ENCODE results near the gene OR10G2.
"Not testable (repeated sequence)": the region's sequence is repeated elsewhere in the genome, so short reads cannot be mapped to it uniquely, and the experiment has no call there.

The OR10G2 gene, protein sequence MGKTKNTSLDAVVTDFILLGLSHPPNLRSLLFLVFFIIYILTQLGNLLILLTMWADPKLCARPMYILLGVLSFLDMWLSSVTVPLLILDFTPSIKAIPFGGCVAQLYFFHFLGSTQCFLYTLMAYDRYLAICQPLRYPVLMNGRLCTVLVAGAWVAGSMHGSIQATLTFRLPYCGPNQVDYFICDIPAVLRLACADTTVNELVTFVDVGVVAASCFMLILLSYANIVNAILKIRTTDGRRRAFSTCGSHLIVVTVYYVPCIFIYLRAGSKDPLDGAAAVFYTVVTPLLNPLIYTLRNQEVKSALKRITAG

DNA sequence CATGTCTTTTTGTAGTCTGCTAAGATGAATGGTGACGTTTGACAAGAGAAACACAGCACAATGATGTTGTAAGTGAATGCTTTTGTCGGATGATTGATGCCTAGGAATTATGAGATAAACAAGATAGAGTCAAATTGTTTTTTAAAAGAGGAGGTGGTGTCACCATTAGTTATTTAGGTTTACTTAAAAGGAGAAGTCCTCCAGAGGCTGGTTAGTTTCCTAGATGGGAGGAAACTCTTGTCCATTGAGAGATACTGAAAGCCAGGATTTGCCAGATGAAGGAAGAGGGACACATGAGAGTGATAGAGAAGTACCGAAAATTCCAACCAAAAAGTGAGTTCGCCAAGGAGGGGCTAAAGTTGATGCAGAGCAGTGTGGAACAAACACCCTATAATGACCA is at the start of gene OR10G2:
Gene OR10G2, minus strand, starts transcription at position 101 of the 400 bp plus-strand sequence. Its CDS starts 98 bp downstream, at position 3.
- H3K27ac ChIP-seq = no peak within 1 kb of the TSS
- no peak for DNase-seq (ENCODE audit: low read depth, low spot score)

DNA sequence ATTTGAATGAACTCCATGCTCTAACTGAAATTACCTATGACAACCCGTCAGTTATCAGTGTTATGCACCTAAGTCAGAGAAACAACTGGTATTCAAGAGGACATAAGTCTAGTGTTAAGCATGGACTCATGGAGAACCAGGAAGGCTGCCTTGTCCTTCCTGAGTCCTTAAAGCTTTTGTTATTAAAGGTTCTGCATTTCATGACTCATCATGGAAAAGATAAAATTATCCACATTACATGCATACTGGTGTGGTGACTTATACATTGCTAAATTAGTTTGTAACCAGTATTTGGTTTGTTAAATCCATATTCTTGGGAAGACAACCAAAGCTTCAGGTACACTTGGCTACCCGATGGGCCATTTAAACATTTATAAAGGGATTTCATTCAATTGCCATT is 45.3 kb upstream of the OR10G2 start:
- no peak overlapping the region for H3K27ac ChIP-seq
- no peak for DNase-seq (ENCODE audit: low read depth, low spot score)

DNA sequence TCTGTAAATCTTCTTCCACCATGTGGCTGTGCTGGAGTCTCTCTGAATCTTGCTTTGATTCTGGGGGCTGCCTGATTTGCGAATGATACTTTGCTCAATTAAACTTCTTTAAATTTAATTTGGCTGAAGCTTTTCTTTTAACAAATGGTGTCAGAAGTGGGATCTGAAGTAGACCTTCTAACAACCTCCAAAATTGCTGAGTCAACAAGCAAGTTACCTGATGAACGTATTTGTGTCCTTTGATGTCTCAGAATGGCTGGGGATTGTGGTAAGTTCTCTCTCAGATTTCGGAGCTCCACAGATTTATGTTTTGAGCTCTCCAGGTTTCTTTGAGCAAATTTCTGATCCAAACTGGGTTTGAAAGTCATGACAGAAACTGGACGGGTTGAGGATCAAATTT is 40.8 kb upstream of the OR10G2 start:
- no peak for DNase-seq (ENCODE audit: low read depth, low spot score)
- no peak overlapping the region for H3K27ac ChIP-seq

DNA sequence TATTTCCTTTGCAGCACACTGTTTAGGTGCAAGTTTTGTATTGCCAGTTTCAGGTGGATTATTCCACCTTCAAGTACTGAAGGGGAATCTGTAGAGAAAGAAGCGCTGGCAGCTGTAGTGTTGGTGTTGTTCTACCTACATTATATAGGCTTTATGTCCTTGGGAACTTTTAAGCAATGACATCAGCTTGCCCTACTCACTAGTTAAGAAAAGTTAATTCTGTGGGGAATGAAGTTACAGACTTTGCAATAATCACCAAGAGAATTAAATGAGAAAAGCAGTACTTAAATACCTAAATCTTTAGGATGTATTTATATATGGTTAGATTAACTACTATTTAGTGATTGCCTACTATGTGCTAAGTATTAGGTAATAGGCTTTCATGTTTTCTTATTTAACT is 39.0 kb upstream of the OR10G2 start, which contains the start of gene OR4E1:
Gene OR4E1, minus strand, starts transcription at position 101 of the 400 bp plus-strand sequence. CDS start 2,883 bp downstream, outside the sequence.
- no peak within 1 kb of the TSS for H3K27ac ChIP-seq
- no peak for DNase-seq (ENCODE audit: low read depth, low spot score)

DNA sequence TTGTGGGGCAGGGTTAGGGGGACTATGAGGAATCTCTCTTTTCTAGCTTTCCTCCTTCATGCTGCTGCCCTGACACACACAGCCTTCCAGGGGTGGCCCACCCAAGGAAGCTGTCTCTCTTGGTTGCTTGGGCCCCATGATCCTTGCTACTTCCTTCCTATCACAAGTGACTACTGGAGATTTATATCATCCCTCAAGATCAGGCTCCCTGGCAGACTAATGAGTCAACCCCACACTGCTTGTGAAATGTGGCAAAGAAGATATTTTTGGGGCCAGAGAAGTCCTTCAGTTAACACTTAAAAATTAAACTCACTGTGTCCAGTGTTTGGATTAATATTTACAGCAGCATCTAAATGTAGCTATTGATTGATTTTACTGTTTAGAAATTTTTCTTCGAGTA is 37.4 kb upstream of the OR10G2 start:
- no peak for DNase-seq (ENCODE audit: low read depth, low spot score)
- H3K27ac ChIP-seq = no peak overlapping the region

DNA sequence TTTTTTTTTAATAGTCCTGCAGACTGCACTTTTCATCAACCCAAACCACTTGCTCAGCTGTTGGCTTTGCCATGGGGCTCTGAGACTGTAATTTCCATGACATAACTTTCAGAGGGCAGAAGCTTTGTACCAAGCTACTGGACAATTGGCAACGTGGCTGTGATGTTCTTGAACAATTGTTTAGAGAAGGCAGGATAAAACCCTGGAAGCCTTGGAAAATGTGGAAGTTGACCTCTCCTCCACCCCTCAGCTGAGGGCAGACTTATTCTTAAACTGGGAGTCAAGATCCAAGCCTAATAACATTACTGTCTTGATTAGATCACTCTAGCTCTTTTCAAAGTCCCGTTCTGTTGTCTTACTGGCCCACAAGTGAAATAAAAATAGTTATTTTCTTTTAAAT is 36.6 kb upstream of the OR10G2 start:
- no peak for DNase-seq (ENCODE audit: low read depth, low spot score)
- no peak overlapping the region for H3K27ac ChIP-seq

DNA sequence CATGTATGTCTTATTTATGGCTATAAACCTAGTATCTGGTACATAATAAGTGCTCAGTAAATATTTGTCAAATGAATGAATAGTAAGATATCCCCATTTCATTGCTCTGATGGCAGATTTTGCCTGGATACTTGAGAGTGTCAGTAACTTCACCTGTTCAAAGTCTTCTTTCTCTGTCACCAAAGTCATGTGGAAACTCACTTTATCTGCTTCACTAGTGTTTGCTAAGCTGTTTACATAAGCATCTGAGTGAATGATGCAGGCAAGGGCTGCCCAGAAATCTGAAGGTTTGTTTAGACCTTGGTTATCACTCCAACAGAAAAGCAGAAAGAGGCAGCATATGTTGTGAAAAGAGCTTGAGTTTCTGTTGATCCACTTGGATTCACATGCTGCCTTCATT is 34.5 kb upstream of the OR10G2 start:
- DNase-seq (ENCODE audit: low read depth, low spot score) = no peak
- H3K27ac ChIP-seq = no peak overlapping the region

DNA sequence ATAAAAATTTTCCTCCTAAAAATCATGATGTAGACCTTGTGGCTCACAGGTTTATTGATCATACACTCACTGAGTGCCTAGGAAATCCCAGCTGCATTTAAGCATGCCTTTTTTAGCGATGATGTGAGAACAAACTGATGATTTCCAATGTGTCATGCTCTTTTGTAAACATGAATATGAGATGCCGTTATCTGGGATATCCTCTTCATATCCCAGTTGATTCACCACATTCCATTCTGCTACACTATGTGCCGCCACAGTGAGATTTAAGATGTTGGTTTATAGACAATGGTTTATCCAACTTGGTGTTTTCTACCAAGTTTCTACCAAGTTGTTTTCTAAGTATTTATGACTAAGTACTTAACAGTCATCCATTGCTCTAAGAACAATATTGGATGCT is 33.6 kb upstream of the OR10G2 start:
- H3K27ac ChIP-seq = no peak overlapping the region
- no peak for DNase-seq (ENCODE audit: low read depth, low spot score)

DNA sequence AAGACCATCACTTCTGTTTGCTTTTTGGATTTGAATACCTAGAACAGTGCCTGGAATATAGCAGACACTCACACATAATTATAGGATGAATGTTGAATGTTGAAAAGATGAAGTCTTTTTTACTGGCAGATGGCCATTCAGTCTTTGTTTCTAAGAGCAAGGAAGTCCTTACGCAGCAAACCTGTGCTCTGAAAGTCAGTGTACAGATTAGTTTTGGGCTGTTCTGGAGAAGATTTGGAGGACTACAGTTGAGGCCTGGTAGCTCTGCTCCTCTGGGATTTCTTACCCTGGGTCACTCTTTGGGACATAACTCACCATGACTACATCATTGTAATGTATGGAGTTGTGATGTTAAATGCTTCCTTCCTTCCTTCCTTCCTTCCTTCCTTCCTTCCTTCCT is 22.2 kb upstream of the OR10G2 start:
- no peak for DNase-seq (ENCODE audit: low read depth, low spot score)

DNA sequence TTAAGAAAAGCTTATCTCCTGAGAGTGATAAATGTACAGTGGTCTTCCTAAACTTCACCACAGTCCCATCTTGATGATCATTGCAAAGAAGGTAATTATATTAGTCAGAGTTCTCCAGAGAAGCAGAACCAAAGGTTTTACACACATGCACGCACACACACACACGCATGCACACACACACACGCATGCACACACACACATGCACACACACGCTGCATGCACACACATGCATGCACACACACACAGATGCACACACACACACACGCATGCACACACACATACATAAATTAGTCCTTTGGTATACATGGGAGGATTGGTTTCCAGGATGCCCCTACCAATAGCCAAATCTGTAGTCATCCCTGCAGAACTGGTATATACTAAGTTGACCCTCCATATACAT is 19.5 kb upstream of the OR10G2 start:
- H3K27ac ChIP-seq = no peak overlapping the region
- DNase-seq (ENCODE audit: low read depth, low spot score) = no peak

More for the DNA sequence above, 22.2 kb upstream of the OR10G2 start:
- H3K27ac ChIP-seq = no peak overlapping the region

DNA sequence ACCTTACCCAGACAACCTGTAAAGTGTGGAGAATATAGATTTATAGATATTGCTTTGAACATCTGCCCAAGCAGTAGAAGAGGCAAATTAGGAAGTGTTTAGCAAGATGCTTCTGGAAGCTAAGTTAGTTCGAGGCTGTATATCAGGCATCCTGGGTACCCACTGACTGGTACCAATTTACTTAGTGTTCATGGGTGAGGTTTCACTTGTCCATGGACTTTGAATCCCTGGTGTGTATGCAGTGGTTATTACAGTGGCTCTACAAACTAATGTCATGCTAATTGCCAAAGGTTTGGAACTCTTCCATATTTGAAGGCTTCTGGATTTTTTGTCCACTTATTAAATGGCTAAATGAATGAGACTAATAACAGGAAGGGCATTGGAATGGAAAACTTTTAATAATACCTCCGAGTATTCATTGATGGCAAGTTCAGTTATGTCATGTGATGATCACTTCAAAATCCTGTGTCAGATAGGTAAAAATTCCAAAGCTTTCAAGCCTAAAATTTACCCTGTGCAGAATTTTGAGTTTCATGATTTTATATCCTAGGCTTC is 18.7 kb upstream of the OR10G2 start, which contains the start of gene OR4E2:
Gene OR4E2, plus strand, starts transcription at position 505 of the 555 bp plus-strand sequence. CDS start 11,248 bp downstream, outside the sequence.
- no peak for DNase-seq (ENCODE audit: low read depth, low spot score)
- H3K27ac ChIP-seq = no peak within 1 kb of the TSS

DNA sequence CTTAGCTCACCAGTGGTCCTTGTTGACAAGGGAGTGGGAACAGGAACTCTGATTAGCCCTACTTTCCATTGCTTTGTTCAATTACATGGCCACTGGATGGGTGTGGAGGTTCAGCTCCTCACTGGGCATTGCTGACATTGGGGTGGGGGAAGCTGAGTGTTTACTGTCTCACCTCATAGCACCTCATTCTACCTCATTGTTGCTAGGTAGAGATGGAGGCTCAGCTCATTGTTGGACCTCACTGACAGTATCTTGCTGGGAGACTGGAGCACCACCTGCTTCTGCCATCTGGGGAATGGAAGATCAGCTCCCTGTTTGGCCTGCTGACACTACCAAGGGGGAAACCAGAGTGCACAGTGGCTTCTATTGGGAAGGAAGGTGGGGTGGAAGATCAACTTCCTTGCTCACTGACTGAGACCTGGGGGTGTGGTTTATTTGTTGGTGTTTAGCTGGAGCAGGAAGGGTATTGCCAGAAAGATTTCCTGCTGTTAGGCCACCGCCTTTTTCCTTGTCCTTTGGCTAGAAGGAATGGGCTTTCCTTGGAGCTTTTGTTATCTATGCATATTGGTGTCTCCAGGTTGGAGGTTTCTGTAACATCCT is 17.6 kb upstream of the OR10G2 start:
- H3K27ac ChIP-seq = no peak overlapping the region
- DNase-seq (ENCODE audit: low read depth, low spot score) = no peak

DNA sequence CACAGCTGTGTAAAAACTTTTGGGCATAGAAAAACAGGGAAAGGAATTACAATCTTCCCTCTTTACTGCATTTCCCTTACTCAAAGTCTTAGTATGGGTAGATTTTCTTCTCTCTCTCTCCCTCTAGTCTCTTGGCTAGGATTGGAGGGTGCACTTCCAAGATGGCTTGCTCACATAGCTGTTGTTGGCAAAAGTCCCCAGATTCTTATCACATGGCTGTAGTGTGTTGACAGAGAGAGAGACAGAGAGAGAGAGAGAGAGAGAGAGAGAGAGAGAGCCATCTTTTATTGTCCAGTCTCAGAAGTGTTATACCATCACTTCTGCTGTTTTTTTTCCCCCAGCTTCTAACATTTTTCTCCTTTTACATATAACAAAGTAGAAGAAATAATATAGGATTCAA is 12.6 kb upstream of the OR10G2 start:
- H3K27ac ChIP-seq = no peak overlapping the region
- no peak for DNase-seq (ENCODE audit: low read depth, low spot score)

DNA sequence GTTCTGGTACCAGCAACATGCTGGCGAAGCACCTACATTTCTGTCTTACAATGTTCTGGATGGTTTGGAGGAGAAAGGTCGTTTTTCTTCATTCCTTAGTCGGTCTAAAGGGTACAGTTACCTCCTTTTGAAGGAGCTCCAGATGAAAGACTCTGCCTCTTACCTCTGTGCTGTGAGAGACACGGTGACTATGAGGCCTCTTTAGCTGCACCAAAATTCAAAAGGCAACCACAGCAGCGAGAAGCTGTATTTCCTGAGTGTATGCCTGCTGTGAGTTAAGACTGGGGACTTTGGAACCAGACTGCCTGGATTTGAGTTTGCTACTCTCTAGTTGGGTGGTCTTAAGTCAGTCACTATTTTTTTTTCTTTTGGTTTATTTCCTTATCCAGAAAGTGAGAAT is 8.7 kb upstream of the OR10G2 start:
- H3K27ac ChIP-seq = no peak overlapping the region
- DNase-seq (ENCODE audit: low read depth, low spot score) = no peak

DNA sequence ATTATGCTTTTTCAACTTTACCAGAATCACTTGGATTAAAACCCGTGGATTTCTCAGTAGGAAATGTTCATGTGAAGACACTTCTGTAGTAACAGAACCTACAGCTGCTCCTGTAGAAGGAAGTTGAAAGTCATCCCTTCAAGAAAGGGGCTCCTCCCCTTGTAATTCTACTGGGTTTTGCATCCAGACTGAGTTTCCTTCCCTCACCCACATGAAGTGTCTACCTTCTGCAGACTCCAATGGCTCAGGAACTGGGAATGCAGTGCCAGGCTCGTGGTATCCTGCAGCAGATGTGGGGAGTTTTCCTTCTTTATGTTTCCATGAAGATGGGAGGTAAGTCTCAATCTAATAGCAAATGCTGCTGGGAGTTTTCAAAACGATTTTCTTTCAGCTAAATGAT is 7.9 kb upstream of the OR10G2 start:
- no peak for DNase-seq (ENCODE audit: low read depth, low spot score)
- H3K27ac ChIP-seq = no peak overlapping the region

DNA sequence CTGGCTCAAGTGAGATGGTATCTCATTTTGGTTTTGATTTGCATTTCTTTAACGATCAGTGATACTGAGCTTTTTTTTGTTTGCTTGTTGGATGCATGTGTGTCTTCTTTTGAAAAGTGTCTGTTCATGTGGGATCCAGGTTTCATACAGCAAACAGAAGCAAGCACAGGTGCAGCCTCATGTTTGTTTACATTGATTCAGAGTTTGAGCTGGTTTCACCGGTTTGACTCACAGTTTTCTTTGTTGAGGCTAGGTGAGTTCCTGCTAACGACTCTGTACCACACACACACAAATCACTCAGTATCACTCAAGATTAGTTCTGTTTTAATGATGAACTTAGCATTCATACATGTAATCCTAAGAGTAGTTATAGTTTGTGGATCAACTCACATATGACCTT is 3.7 kb downstream of the OR10G2 start:
- H3K27ac ChIP-seq = no peak overlapping the region
- DNase-seq (ENCODE audit: low read depth, low spot score) = peak; percentile 81

DNA sequence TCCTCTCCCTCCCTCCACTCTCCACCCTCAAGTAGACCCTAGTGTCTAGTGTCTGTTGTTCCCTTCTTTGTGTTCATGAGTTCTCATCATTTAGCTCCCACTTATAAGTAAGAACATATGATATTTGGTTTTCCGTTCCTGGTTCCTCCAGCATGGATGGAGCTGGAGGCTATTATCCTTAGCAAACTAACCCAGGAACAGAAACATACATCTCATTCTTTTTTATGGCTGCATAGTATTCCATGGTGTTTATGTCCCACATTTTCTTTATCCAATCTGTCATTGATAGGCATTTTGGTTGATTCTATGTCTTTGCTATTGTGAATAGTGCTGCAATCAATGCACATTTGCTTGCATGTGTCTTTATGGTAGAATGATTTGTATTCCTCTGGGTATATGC is 4.2 kb downstream of the OR10G2 start:
- not testable (repeated sequence) for H3K27ac ChIP-seq; DNase-seq (ENCODE audit: low read depth, low spot score)

DNA sequence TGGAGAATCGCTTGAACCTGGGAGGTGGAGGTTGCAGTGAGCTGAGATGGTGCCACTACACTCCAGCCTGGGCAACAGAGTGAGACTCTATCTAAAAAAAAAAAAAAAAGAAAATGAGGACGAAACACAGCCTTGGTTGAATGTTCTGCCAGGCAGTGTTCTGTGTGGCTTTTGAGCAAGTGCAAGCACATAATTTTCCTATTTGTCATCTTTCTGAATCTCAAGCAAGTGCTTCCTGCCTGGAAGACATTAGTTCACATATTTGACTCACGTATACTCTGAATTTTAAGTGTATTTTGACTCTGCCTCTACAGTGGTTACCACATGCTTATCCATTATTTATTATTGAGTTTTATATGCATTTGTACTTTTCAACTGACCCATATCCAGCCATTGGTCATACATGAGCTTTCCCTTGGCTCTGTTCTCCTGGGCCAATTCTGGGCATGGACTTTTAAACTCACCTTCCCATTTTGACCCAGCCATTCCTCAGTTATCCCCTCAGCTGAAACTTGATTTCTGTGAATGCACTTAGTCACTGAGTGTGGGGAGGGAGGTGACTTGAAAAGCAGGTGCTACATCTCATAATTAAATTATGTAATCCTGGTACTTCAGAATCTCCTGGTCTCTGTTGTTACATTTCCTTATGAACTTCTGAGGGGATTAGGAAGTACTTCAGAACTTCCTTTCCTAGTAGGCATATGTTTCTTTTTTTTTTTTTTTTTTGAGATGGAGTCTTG is 8.1 kb downstream of the OR10G2 start:
- H3K27ac ChIP-seq = no peak overlapping the region
- no peak for DNase-seq (ENCODE audit: low read depth, low spot score)

DNA sequence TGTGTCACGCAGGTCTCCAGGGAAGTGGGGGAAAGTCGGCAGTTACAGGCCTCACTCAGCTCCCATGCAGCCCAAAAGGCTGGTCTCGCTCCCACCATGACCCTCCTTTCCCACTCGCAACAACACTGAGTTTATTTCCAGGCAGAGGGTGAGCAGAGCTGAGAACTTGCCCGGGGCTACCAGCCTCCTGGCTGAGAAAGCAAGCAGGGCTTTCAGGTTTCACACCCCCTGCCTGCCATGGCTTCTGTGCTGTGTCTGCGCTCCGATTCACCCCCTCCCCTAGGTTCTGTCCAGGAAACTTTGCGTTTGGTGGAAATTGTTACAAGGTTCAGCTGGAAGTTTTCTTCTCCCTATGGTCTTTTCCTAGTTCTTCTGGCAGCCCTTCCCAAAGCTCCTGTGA is 17.1 kb downstream of the OR10G2 start:
- no peak for DNase-seq (ENCODE audit: low read depth, low spot score)
- H3K27ac ChIP-seq = no peak overlapping the region

DNA sequence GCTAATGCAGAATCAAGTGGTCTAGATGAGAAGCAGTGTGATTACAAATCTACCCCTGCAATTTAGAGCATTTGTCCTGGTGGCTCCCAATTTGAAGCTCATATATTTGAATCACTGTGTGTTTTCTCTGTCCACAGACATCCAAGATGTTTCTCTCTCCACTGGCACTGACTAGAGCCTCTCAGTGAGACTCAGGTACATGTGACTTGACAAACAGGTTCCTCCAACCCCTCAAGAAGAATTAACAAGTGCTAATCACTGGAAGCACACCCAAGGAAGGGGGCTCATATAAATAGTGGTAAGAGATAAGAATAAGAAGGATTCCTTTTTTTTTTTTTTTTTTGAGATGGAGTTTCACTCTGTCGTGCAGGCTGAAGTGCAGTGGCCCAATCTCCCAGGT is 20.5 kb downstream of the OR10G2 start:
- no peak for DNase-seq (ENCODE audit: low read depth, low spot score)
- no peak overlapping the region for H3K27ac ChIP-seq

DNA sequence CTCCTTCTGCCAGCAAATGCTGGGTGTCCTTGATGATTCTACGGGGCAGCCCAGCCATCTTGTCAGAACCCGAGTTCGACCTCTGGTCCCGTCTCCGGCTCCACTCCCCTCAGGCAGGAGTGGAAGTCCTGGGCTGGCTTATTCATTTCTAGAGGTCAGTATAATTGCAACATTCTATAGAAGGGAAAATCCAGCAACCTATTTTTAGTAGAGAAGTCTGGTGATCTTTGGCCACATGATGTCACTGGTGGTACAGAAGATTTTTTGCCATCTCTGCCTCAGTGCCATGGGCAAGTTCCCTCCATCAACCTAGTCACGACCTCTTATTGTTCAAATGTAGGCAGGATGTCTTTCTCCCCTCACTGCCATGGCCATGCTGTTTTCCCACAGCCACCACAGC is 22.4 kb downstream of the OR10G2 start:
- DNase-seq (ENCODE audit: low read depth, low spot score) = no peak
- no peak overlapping the region for H3K27ac ChIP-seq

Data from epithelial cell of prostate (primary cell).